Measurements from ENCODE around the gene ACAP2.

ACAP2 gene

GRCh38 chr3:195286115-195286872 is 156.5 kb downstream of the ACAP2 start:
- no peak for DNase-seq (ENCODE audit: low spot score)

- DNase-seq (ENCODE audit: low spot score), result no peak
Measured at GRCh38 chr3:195285372-195285771, 157.4 kb downstream of the ACAP2 start.

- no peak for DNase-seq (ENCODE audit: low spot score)
Measured at GRCh38 chr3:195284842-195285241, 158.0 kb downstream of the ACAP2 start.

GRCh38 chr3:195282961-195283360 is 159.9 kb downstream of the ACAP2 start:
- DNase-seq (ENCODE audit: low spot score), result no peak

GRCh38 chr3:195274259-195274966 is 168.4 kb downstream of the ACAP2 start:
- no peak for DNase-seq (ENCODE audit: low spot score)

- DNase-seq (ENCODE audit: low spot score), result peak; percentile 93
Measured at GRCh38 chr3:195271410-195272243, 171.2 kb downstream of the ACAP2 start.

- peak; percentile 96 for DNase-seq (ENCODE audit: low spot score)
Measured at GRCh38 chr3:195270817-195271409, 171.9 kb downstream of the ACAP2 start, which contains the start of gene XXYLT1. Gene XXYLT1 (minus strand): TSS chr3:195271159. CDS start chr3:195271058, 101 bp downstream.

GRCh38 chr3:195270079-195270816 is 172.6 kb downstream of the ACAP2 start:
- DNase-seq (ENCODE audit: low spot score), result no peak

GRCh38 chr3:195269375-195270078 is 173.3 kb downstream of the ACAP2 start:
- DNase-seq (ENCODE audit: low spot score), result no peak

- no peak for DNase-seq (ENCODE audit: low spot score)
Measured at GRCh38 chr3:195268576-195269309, 174.1 kb downstream of the ACAP2 start.

GRCh38 chr3:195267096-195267495 is 175.7 kb downstream of the ACAP2 start:
- no peak for DNase-seq (ENCODE audit: low spot score)

- no peak for DNase-seq (ENCODE audit: low spot score)
Measured at GRCh38 chr3:195266428-195266827, 176.4 kb downstream of the ACAP2 start.

- DNase-seq (ENCODE audit: low spot score), result no peak
Measured at GRCh38 chr3:195265363-195265976, 177.3 kb downstream of the ACAP2 start.

- DNase-seq (ENCODE audit: low spot score), result no peak
Measured at GRCh38 chr3:195263925-195264600, 178.8 kb downstream of the ACAP2 start.

GRCh38 chr3:195263193-195263924 is 179.5 kb downstream of the ACAP2 start:
- DNase-seq (ENCODE audit: low spot score), result no peak

- no peak for DNase-seq (ENCODE audit: low spot score)
Measured at GRCh38 chr3:195261925-195262324, 180.9 kb downstream of the ACAP2 start.

GRCh38 chr3:195260280-195260905 is 182.4 kb downstream of the ACAP2 start:
- no peak for DNase-seq (ENCODE audit: low spot score)

All from left forelimb (tissue), 1 donor.